ENCODE results near the gene HLA-DQB1. TPM values are rescaled to one million over a fixed set of nuclear protein-coding genes. Genes with fewer than 3 reads are reported as not detected.

The HLA-DQB1 gene
- total RNA-seq, 1 experiment from 2014 or later: 3.8 TPM

- intact Hi-C loops (cut with micrococcal nuclease; ENCODE audit: unreplicated experiment): no loop called here
- Histone ChIP-seq H3K27me3 (ENCODE audit: insufficient read depth, low read depth) (no peaks in the 10 kb centered on the region), H4K20me1 (ENCODE audit: insufficient read depth) (no peaks in the 10 kb centered on the region), H3K4me1 (replicated peaks; ENCODE audit: insufficient read depth) (no peaks in the 10 kb centered on the region), H3K36me3 (ENCODE audit: low read depth) (no peaks in the 10 kb centered on the region), H3F3A (ENCODE audit: insufficient read depth, low read depth) (no peaks in the 10 kb centered on the region), H3K27ac (no peak overlapping the region), H3K9me2 (ENCODE audit: insufficient read depth) (no peaks in the 10 kb centered on the region), H3K4me3 (no peak overlapping the region), H3K79me2 (ENCODE audit: low read depth) (no peaks in the 10 kb centered on the region), H2AFZ (no peak overlapping the region), H3K4me2 (no peak overlapping the region), H3K9me3 (ENCODE audit: insufficient read depth, low read depth) (no peaks in the 10 kb centered on the region)
- ChIA-PET POLR2A (ENCODE audit: unreplicated experiment) (no interaction called here), CTCF (no interaction called here)
- BruUV-seq (replicated peaks): no TSS peak
- DNase-seq: no peak
- TF ChIP-seq, protein P1, sequence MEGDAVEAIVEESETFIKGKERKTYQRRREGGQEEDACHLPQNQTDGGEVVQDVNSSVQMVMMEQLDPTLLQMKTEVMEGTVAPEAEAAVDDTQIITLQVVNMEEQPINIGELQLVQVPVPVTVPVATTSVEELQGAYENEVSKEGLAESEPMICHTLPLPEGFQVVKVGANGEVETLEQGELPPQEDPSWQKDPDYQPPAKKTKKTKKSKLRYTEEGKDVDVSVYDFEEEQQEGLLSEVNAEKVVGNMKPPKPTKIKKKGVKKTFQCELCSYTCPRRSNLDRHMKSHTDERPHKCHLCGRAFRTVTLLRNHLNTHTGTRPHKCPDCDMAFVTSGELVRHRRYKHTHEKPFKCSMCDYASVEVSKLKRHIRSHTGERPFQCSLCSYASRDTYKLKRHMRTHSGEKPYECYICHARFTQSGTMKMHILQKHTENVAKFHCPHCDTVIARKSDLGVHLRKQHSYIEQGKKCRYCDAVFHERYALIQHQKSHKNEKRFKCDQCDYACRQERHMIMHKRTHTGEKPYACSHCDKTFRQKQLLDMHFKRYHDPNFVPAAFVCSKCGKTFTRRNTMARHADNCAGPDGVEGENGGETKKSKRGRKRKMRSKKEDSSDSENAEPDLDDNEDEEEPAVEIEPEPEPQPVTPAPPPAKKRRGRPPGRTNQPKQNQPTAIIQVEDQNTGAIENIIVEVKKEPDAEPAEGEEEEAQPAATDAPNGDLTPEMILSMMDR (conservative IDR thresholded peaks at IDR 0.05): no peak
- TF ChIP-seq EZH2 (IDR thresholded peaks at IDR 0.05; ENCODE audit: low read depth): no peak
Measured at GRCh38 chr6:32621372-32621771, 45.1 kb downstream of the HLA-DQB1 start.

- no peaks in the 10 kb centered on the region for H3K27me3 ChIP-seq (ENCODE audit: insufficient read depth, low read depth)
- no peak overlapping the region for H3K27ac ChIP-seq
- no peaks in the 10 kb centered on the region for H3K36me3 ChIP-seq (ENCODE audit: low read depth)
- H3K79me2 ChIP-seq (ENCODE audit: low read depth): no peaks in the 10 kb centered on the region
- DNase-seq: no peak
- no peak overlapping the region for H3K4me2 ChIP-seq
- H3K9me3 ChIP-seq (ENCODE audit: insufficient read depth, low read depth): no peaks in the 10 kb centered on the region
- H4K20me1 ChIP-seq (ENCODE audit: insufficient read depth): no peaks in the 10 kb centered on the region
- CTCF ChIA-PET: no interaction called here
- intact Hi-C loops (cut with micrococcal nuclease; ENCODE audit: unreplicated experiment): no loop called here
- POLR2A ChIA-PET (ENCODE audit: unreplicated experiment): no interaction called here
- no peak overlapping the region for H2AFZ ChIP-seq
- BruUV-seq (replicated peaks): no TSS peak
- TF ChIP-seq, protein P1 (conservative IDR thresholded peaks at IDR 0.05): no peak
- TF ChIP-seq EZH2 (IDR thresholded peaks at IDR 0.05; ENCODE audit: low read depth): no peak
- no peaks in the 10 kb centered on the region for H3K4me1 ChIP-seq (replicated peaks; ENCODE audit: insufficient read depth)
- H3F3A ChIP-seq (ENCODE audit: insufficient read depth, low read depth): no peaks in the 10 kb centered on the region
- no peak overlapping the region for H3K4me3 ChIP-seq
- no peaks in the 10 kb centered on the region for H3K9me2 ChIP-seq (ENCODE audit: insufficient read depth)
Measured at GRCh38 chr6:32617751-32618150, 48.7 kb downstream of the HLA-DQB1 start.

DNA sequence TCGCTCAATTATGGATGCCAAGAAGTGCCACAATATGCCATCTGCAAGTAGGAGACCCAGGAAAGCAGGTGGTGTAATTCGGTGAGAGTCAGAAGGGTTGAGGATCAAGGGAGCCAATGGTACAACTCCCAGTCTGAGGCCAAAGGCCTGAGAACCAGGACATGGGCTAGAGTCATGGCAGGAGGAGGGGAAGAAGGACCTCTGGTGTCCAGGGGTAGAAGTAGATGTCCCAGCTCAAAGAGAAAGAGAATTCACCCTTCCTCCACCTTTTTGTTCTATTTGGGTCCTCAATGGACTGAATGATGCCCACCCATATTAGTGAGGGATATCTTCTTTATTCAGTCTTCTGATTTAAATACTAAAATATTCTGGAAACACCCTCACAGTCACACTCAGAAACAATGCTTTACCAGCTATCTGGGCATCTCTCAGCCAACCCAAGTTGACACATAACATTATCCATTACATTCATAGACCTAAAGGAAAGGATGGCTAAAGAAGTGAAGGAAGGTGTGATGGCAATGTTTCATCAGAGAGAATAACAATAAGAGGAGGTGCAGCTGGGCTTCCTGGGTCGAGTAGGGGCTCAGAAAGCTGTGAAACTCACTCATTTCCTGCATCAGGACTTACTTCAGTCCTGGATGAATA is 50.4 kb downstream of the HLA-DQB1 start:
- POLR2A ChIA-PET (ENCODE audit: unreplicated experiment): no interaction called here
- no peaks in the 10 kb centered on the region for H3K36me3 ChIP-seq (ENCODE audit: low read depth)
- H3K4me3 ChIP-seq: no peak overlapping the region
- no peaks in the 10 kb centered on the region for H3K4me1 ChIP-seq (replicated peaks; ENCODE audit: insufficient read depth)
- no peak overlapping the region for H3K27ac ChIP-seq
- no peak for DNase-seq
- no peaks in the 10 kb centered on the region for H3K9me3 ChIP-seq (ENCODE audit: insufficient read depth, low read depth)
- no peaks in the 10 kb centered on the region; the same call in 1 of the 2 replicates for H3K27me3 ChIP-seq (ENCODE audit: insufficient read depth, low read depth)
- no peaks in the 10 kb centered on the region for H3F3A ChIP-seq (ENCODE audit: insufficient read depth, low read depth)
- no TSS peak for BruUV-seq (replicated peaks)
- TF ChIP-seq EZH2 (IDR thresholded peaks at IDR 0.05; ENCODE audit: low read depth): no peak
- TF ChIP-seq, protein P1 (conservative IDR thresholded peaks at IDR 0.05): no peak
- no peak overlapping the region for H2AFZ ChIP-seq
- no peaks in the 10 kb centered on the region for H3K79me2 ChIP-seq (ENCODE audit: low read depth)
- intact Hi-C loops (cut with micrococcal nuclease; ENCODE audit: unreplicated experiment): no loop called here
- H3K9me2 ChIP-seq (ENCODE audit: insufficient read depth): no peaks in the 10 kb centered on the region; the same call in 1 of the 2 replicates
- H4K20me1 ChIP-seq (ENCODE audit: insufficient read depth): no peaks in the 10 kb centered on the region
- CTCF ChIA-PET: no interaction called here
- no peak overlapping the region for H3K4me2 ChIP-seq
